HL-60/S4 treated with retinoic acid at 250 ng/mL for 4 days and 3 days (cell line): ENCODE measurements around the gene PCDHGA12.
"Not testable (repeated sequence)": the region's sequence is repeated elsewhere in the genome, so short reads cannot be mapped to it uniquely, and the experiment has no call there.

Source experiments
- in situ Hi-C: fragments of 300-500 bp; cut with MboI; formaldehyde crosslinking; loops from 2 replicates; pipeline ENCODE4 v1.7.0; 2022; ENCODE audit warnings: low sequenced_read_pairs

Gene PCDHGA12

GRCh38 chr5:141430332-141431113 lies at the start of gene PCDHGA12:
Gene PCDHGA12 (plus strand): TSS chr5:141430507. CDS start chr5:141430760, 253 bp downstream.
- in situ Hi-C loops = no loop called here

GRCh38 chr5:141382469-141383294 lies 47.6 kb upstream of the PCDHGA12 start, which contains the start of gene PCDHGA7:
Gene PCDHGA7 (plus strand): TSS chr5:141382742. CDS start chr5:141382900, 158 bp downstream.
- in situ Hi-C loops = no loop called here

GRCh38 chr5:141383345-141383744 lies 47.0 kb upstream of the PCDHGA12 start:
- in situ Hi-C loops = no loop called here

GRCh38 chr5:141384471-141385267 lies 45.6 kb upstream of the PCDHGA12 start:
- in situ Hi-C loops = no loop called here

GRCh38 chr5:141387557-141388311 lies 42.6 kb upstream of the PCDHGA12 start, which contains the start of gene PCDHGB4:
Gene PCDHGB4 (plus strand): TSS chr5:141387698. CDS start chr5:141387885, 187 bp downstream.
- in situ Hi-C loops = not testable (repeated sequence)

GRCh38 chr5:141388661-141389060 lies 41.6 kb upstream of the PCDHGA12 start:
- in situ Hi-C loops = no loop called here

GRCh38 chr5:141389153-141390042 lies 40.9 kb upstream of the PCDHGA12 start:
- in situ Hi-C loops = no loop called here

GRCh38 chr5:141392429-141393198 lies 37.7 kb upstream of the PCDHGA12 start, which contains the start of gene PCDHGA8:
Gene PCDHGA8 (plus strand): TSS chr5:141392633. CDS start chr5:141392814, 181 bp downstream.
- in situ Hi-C loops = no loop called here

GRCh38 chr5:141393267-141393666 lies 37.0 kb upstream of the PCDHGA12 start:
- in situ Hi-C loops = no loop called here

GRCh38 chr5:141394401-141395187 lies 35.7 kb upstream of the PCDHGA12 start:
- in situ Hi-C loops = not testable (repeated sequence)

- in situ Hi-C loops = not testable (repeated sequence)
Observed at GRCh38 chr5:141397756-141398551, 32.4 kb upstream of the PCDHGA12 start, which contains the start of gene PCDHGB5. Gene PCDHGB5 (plus strand): TSS chr5:141397947. CDS start chr5:141398128, 181 bp downstream.

GRCh38 chr5:141398608-141399007 lies 31.7 kb upstream of the PCDHGA12 start:
- in situ Hi-C loops = no loop called here

- in situ Hi-C loops = no loop called here
Observed at GRCh38 chr5:141399555-141400258, 30.6 kb upstream of the PCDHGA12 start.

GRCh38 chr5:141402553-141403243 lies 27.6 kb upstream of the PCDHGA12 start, which contains the start of gene PCDHGA9:
Gene PCDHGA9 (plus strand): TSS chr5:141402778. CDS start chr5:141402953, 175 bp downstream.
- in situ Hi-C loops = no loop called here

GRCh38 chr5:141403387-141403786 lies 26.9 kb upstream of the PCDHGA12 start:
- in situ Hi-C loops = no loop called here
